ENCODE measurements around the gene RPAP2.

Gene RPAP2

GRCh38 chr1:92340154-92340553, 41.3 kb downstream of the RPAP2 start:
- ChIA-PET POLR2A (no interaction called here), CTCF (interaction anchor here (0.7 to 0.9 kb wide), 3 partner anchors 30 to 654 kb away, joined by 3 read pairs; no protein-coding TSS in a partner anchor)
- Histone ChIP-seq H3K9me3 (ENCODE audit: control insufficient read depth, insufficient read depth, low read depth, low read length) (no peaks in the 10 kb centered on the region), H3K4me1 (ENCODE audit: control insufficient read depth, insufficient read depth, low read length) (no peaks in the 10 kb centered on the region), H3K36me3 (ENCODE audit: control insufficient read depth in 2 of 2, insufficient read depth in 1 of 2, low read length in 2 of 2) (peaks cover 18 to 51% of the 10 kb centered on the region in 2 experiments), H3K4me3 (ENCODE audit: low read depth, low read length) (no peak overlapping the region), H3K27ac (ENCODE audit: extremely low read depth, low read depth, low read length) (no peak overlapping the region)
- TF ChIP-seq GFI1B (tag by site-specific recombination; IDR thresholded peaks at IDR 0.05) (no peak), ZNF19 (tag by site-specific recombination; IDR thresholded peaks at IDR 0.05; ENCODE audit: low read depth) (no peak), ZNF138 (tag by site-specific recombination; IDR thresholded peaks at IDR 0.05; ENCODE audit: borderline replicate concordance) (no peak), SCRT2 (tag by site-specific recombination; IDR thresholded peaks at IDR 0.05) (no peak), ZNF2 (tag by site-specific recombination; IDR thresholded peaks at IDR 0.05) (no peak), SETDB1 (IDR thresholded peaks at IDR 0.05; ENCODE audit: insufficient read length, low read length) (no peak), ZNF580 (tag by site-specific recombination; IDR thresholded peaks at IDR 0.05) (no peak), ZNF10 (tag by site-specific recombination; IDR thresholded peaks at IDR 0.05) (no peak), ZNF701 (tag by site-specific recombination; IDR thresholded peaks at IDR 0.05) (no peak), RBAK (tag by site-specific recombination; IDR thresholded peaks at IDR 0.05) (no peak)
- TF ChIP-seq, protein P1, sequence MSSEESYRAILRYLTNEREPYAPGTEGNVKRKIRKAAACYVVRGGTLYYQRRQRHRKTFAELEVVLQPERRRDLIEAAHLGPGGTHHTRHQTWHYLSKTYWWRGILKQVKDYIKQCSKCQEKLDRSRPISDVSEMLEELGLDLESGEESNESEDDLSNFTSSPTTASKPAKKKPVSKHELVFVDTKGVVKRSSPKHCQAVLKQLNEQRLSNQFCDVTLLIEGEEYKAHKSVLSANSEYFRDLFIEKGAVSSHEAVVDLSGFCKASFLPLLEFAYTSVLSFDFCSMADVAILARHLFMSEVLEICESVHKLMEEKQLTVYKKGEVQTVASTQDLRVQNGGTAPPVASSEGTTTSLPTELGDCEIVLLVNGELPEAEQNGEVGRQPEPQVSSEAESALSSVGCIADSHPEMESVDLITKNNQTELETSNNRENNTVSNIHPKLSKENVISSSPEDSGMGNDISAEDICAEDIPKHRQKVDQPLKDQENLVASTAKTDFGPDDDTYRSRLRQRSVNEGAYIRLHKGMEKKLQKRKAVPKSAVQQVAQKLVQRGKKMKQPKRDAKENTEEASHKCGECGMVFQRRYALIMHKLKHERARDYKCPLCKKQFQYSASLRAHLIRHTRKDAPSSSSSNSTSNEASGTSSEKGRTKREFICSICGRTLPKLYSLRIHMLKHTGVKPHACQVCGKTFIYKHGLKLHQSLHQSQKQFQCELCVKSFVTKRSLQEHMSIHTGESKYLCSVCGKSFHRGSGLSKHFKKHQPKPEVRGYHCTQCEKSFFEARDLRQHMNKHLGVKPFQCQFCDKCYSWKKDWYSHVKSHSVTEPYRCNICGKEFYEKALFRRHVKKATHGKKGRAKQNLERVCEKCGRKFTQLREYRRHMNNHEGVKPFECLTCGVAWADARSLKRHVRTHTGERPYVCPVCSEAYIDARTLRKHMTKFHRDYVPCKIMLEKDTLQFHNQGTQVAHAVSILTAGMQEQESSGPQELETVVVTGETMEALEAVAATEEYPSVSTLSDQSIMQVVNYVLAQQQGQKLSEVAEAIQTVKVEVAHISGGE (tag by site-specific recombination; conservative IDR thresholded peaks at IDR 0.05; ENCODE audit: low read depth): no peak

DNA sequence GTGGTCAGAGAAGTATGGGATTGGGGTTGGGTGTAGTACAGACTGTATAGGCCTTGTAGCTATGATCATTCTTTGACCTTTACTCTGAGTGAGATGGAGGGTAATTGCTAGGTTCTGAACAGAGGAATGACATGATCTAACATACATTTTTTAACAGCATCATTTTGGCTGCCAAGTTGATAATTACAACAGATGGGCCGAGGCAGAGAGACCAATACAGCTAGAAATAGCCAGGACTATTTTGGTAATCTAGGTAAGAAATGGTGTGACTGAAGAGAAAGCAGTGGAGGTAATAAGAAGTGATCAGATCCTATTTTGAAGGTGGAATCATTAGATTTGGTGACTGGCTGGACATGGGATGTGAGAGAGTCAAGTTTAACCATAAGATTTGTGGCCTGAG, 43.5 kb downstream of the RPAP2 start:
- H3K9me3 ChIP-seq (ENCODE audit: control insufficient read depth, insufficient read depth, low read depth, low read length): no peaks in the 10 kb centered on the region
- no peaks in the 10 kb centered on the region for H3K4me1 ChIP-seq (ENCODE audit: control insufficient read depth, insufficient read depth, low read length)
- POLR2A ChIA-PET: no interaction called here
- CTCF ChIA-PET: no interaction called here
- peaks cover 19 to 52% of the 10 kb centered on the region in 2 experiments for H3K36me3 ChIP-seq (ENCODE audit: control insufficient read depth in 2 of 2, insufficient read depth in 1 of 2, low read length in 2 of 2)
- H3K4me3 ChIP-seq (ENCODE audit: low read depth, low read length): no peak overlapping the region
- TF ChIP-seq, protein P2, sequence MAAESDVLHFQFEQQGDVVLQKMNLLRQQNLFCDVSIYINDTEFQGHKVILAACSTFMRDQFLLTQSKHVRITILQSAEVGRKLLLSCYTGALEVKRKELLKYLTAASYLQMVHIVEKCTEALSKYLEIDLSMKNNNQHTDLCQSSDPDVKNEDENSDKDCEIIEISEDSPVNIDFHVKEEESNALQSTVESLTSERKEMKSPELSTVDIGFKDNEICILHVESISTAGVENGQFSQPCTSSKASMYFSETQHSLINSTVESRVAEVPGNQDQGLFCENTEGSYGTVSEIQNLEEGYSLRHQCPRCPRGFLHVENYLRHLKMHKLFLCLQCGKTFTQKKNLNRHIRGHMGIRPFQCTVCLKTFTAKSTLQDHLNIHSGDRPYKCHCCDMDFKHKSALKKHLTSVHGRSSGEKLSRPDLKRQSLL (tag by site-specific recombination; IDR thresholded peaks at IDR 0.05): no peak
- TF ChIP-seq ZNF274 (IDR thresholded peaks at IDR 0.05; ENCODE audit: low read length) (no peak), ZNF274 (tag by site-specific recombination; IDR thresholded peaks at IDR 0.05; ENCODE audit: borderline replicate concordance) (no peak), ZNF214 (tag by site-specific recombination; IDR thresholded peaks at IDR 0.05; ENCODE audit: borderline replicate concordance) (no peak), ZNF324 (tag by site-specific recombination; IDR thresholded peaks at IDR 0.05) (no peak), ZFP3 (tag by site-specific recombination; IDR thresholded peaks at IDR 0.05; ENCODE audit: low read depth) (no peak), SP2 (tag by site-specific recombination; IDR thresholded peaks at IDR 0.05) (no peak), ZNF660 (tag by site-specific recombination; IDR thresholded peaks at IDR 0.05) (no peak), ZNF211 (tag by site-specific recombination; IDR thresholded peaks at IDR 0.05; ENCODE audit: low read depth) (no peak), ZNF785 (tag by site-specific recombination; IDR thresholded peaks at IDR 0.05) (no peak), TCF7L2 (IDR thresholded peaks at IDR 0.05; ENCODE audit: borderline replicate concordance, low read depth, low read length) (no peak), ZNF571 (tag by site-specific recombination; IDR thresholded peaks at IDR 0.05) (no peak), ZNF529 (tag by site-specific recombination; IDR thresholded peaks at IDR 0.05; ENCODE audit: insufficient replicate concordance) (no peak), ZNF664 (tag by site-specific recombination; IDR thresholded peaks at IDR 0.05) (no peak), ZNF585B (tag by site-specific recombination; IDR thresholded peaks at IDR 0.05) (no peak)
- TF ChIP-seq, protein P3, sequence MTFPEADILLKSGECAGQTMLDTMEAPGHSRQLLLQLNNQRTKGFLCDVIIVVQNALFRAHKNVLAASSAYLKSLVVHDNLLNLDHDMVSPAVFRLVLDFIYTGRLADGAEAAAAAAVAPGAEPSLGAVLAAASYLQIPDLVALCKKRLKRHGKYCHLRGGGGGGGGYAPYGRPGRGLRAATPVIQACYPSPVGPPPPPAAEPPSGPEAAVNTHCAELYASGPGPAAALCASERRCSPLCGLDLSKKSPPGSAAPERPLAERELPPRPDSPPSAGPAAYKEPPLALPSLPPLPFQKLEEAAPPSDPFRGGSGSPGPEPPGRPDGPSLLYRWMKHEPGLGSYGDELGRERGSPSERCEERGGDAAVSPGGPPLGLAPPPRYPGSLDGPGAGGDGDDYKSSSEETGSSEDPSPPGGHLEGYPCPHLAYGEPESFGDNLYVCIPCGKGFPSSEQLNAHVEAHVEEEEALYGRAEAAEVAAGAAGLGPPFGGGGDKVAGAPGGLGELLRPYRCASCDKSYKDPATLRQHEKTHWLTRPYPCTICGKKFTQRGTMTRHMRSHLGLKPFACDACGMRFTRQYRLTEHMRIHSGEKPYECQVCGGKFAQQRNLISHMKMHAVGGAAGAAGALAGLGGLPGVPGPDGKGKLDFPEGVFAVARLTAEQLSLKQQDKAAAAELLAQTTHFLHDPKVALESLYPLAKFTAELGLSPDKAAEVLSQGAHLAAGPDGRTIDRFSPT (tag by site-specific recombination; IDR thresholded peaks at IDR 0.05): no peak
- H3K27ac ChIP-seq (ENCODE audit: extremely low read depth, low read depth, low read length): no peak overlapping the region

All from HEK293 (cell line).